Articular chondrocyte of knee joint (primary cell): Measurements from ENCODE around the gene CEP44. TPM values are rescaled to one million over a fixed set of nuclear protein-coding genes. Genes with fewer than 3 reads are reported as not detected.

Source experiments
- total RNA-seq: library from RNA; depleted of rRNA; stranded (reverse); fragments of >200 nt; gene quantifications from 2 replicates; pipeline ENCODE4 v1.2.3, GENCODE V29; 2012

Gene CEP44, protein sequence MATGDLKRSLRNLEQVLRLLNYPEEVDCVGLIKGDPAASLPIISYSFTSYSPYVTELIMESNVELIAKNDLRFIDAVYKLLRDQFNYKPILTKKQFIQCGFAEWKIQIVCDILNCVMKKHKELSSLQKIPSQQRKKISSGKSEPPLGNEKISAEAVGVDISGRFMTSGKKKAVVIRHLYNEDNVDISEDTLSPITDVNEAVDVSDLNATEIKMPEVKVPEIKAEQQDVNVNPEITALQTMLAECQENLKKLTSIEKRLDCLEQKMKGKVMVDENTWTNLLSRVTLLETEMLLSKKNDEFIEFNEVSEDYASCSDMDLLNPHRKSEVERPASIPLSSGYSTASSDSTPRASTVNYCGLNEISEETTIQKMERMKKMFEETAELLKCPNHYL
- total RNA-seq = 15.7 and 17.2 TPM in 2 replicates

DNA sequence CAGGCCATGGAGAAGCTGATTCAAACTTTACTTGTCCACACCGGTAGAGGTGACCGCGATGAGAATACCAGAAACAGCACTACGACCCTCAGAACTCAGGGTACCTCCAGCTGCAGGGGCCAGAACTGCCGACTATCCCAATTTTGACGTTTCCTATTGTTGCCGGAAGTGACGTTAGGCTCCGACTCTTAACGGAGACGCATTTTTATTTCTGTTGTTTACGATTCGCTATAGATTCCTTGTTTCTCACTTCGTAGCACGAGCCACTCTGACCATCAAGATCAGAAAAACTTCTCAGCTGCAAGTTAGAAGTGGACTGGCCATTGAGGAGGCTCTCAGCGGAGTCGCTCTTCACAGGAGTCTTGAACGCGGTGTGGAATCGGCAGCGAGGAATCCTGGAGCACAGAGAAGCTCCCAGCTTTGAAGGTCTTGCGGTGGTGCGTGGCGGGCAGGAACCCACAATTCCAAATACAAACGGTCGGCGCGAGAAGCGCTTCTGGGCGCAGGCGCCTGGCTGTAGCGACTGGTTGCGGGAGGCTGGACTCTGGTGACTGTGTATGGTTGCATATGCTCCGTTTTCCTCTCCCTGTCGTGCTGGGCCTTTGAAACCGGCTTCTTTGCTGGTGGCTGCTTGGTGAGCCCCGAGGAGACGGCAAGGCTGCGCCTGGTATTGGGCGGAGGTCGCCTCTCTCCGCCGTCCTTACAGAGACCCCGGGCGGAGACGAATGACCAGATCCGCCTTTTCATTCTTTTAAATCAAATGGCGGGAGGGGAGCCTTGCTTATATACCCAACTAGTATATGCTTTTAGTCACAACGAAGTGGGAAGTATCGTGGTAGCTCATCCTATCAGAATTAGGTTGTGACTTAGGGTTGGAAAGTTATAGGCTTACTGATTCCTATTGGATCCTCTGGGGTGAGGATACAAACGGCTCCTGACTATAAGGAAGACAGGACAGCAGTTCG, at the start of gene CEP44, which contains the start of gene FBXO8:
Gene CEP44, plus strand, starts transcription at position 405 of the 965 bp plus-strand sequence. CDS start 15,211 bp downstream, outside the sequence.
Gene FBXO8, minus strand, starts transcription at position 161 of the 965 bp plus-strand sequence. CDS start 20,575 bp downstream, outside the sequence.

Other genes starting within 250 kb of the CEP44 start
- 32.9 and 41.2 TPM in 2 replicates for gene FBXO8, start 244 bp upstream of the CEP44 start, total RNA-seq
- not detected in 2 replicates for gene HPGD, start 238.6 kb downstream of the CEP44 start, total RNA-seq